Femur (tissue), 1 donor: ENCODE results near the gene HNMT.
A peak's percentile ranks its signal among the peaks of the same experiment; 100 is the strongest.
"Not testable (repeated sequence)": the region's sequence is repeated elsewhere in the genome, so short reads cannot be mapped to it uniquely, and the experiment has no call there.

ENCODE experiments used
- DNase-seq: peaks from one replicate; pipeline ENCODE4 v3.0.0-alpha.2; 2017

Gene HNMT

DNA sequence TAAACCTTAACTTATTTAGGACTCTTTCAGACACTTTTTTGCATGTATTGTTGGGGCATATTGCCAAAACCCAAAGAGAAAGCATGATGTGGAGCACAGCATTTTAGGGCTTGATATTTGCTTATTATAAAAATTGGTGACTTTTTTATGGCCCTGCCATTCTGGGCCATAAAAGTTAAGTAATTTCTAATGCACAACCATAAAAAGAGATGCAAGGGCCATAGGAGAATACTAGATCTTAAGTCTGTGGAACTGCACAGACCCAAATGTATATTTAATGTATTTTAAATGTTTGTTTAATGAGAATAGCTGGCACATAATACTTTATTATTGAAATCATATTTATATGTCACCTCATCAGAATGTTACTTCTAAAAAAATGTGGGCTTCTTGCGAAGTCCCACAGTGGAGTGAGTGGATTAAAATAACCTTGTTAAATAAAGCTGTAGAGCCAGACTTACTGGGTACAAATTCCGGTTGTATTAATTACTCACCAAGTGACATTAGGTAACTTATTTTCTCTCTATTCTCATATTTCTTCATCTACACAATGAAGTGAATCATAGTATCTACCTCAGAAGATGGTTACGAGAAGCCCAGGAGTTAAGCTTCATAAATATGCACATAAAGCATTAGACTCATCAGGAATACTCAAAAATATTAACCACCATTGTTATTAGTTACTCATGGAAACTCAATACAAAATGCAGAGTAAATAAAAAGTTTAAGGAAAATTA, 52.2 kb downstream of the HNMT start:
- no peak for DNase-seq

DNA sequence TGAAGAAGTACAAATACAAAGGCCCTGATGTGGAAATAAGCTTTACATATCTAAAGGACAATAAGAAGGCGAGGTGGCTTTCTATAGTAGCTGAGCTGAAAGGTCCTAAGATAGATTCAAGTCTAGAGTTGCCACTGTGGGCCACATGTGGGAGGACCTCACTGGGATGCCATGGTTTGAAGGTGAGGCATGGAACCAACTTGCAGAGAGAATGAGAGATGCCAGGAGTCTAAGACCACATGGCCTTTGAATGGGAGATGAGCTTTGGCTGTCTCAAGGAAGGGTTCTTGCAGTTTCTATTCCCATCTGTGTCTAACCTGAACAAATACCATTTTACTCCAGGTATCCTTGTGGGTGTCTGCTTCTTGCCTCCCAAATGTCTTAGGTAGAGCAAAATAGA, 53.6 kb downstream of the HNMT start:
- DNase-seq, result no peak

- DNase-seq, result no peak
Measured at GRCh38 chr2:138018866-138019688, 54.8 kb downstream of the HNMT start.

- DNase-seq, result no peak
Measured at GRCh38 chr2:138020432-138020831, 56.2 kb downstream of the HNMT start.

GRCh38 chr2:138021154-138021553, 56.9 kb downstream of the HNMT start:
- no peak for DNase-seq

DNA sequence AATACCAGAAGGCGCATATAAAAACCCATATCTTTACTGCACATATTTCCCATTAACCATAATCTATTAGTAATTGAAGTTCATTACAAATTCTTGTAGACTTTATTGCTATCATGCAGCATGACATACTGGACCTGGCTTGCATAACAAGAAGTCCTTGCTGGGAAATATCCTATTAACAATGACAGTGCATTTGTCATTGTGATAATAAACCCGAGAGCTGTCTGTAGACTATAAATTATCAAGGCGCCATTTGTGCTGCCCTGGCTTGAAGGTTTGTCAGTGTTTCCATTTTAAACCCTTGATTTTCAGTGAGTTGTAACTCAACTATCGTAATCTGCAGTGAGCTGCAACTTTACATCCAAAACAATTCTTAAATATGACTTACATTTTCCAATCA, 59.0 kb downstream of the HNMT start:
- no peak for DNase-seq

DNA sequence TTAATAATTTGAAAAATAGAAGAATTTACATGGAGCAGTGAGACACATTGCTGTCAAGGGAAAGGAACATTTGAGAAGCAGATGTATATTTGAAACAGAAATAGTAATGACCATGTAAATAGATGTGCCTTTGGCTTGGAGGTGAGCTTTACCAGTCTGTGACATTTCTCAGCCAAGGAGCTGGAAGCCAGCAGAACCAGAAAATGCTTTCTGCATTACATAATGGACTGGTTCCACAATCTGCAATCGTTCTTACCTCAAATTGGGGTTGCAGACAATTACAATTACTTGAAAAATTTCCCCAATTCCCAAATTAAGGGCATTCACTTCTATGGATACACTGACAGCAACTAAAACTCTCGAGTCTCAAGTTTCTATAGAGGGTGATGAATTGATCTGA, 59.7 kb downstream of the HNMT start:
- no peak for DNase-seq

- DNase-seq, result no peak
Measured at GRCh38 chr2:138026111-138027020, 62.1 kb downstream of the HNMT start.

DNA sequence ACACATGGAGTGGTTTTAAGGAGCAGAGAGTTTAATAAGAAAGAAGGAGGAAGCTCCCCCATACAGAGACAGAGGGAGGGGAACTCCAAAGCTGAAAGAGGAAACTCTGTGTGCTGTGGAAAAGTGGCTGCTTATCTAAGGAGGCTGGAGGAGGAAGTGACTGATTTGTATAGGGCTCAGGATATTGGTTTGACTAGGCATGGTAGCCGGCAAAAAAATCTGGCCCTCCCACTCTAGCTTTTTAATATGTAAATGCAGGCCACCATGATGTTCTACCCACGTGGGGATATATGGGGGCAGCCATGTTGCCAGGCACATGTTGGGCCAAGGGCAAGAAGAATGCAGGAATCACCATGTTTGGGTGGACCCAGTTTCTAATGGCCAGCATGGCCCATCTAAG, 64.3 kb downstream of the HNMT start:
- peak; percentile 16 for DNase-seq

GRCh38 chr2:138029276-138029675, 65.0 kb downstream of the HNMT start:
- DNase-seq, result peak; percentile 59

GRCh38 chr2:138030459-138030858, 66.2 kb downstream of the HNMT start:
- DNase-seq, result no peak

DNA sequence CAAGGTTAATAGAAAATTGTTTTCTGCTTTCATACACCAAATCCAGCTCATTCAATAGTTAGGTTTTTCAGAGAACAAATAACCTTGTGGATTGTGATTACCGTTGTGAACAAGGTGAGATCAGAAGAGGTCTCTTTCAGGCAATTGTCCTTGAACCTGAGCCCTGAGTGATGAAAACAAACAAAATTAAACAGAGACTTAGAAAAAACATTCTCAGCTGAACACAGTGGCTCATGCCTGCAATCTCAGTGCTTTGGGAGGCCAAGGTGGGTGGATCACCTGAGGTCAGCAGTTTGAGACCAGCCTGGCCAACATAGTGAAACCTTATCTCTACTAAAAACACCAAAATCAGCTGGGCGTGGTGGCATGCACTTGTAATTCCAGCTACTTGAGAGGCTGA, 68.1 kb downstream of the HNMT start:
- DNase-seq, result no peak

DNA sequence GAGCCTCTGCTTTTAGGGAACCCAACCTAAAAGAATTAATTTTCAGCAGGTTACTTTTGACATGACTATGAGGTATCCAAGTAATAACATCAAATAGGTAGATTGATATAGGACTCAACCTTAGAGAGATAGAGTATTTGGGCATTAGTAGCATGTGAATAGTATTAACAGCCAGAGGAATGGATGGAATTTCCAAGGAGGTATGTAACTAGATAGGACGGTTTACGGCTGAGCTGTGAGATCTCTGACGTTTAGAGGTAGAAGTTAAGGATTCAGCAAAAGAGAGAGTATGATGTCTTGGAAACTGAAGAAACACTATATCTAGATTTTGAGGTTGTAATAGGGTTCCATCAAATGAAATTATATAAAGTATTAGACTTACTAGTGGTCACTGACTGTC, 70.3 kb downstream of the HNMT start:
- DNase-seq, result no peak

GRCh38 chr2:138035608-138036217, 71.4 kb downstream of the HNMT start:
- DNase-seq, result no peak

- no peak for DNase-seq
Measured at GRCh38 chr2:138036522-138036921, 72.2 kb downstream of the HNMT start.

- no peak for DNase-seq
Measured at GRCh38 chr2:138037090-138037489, 72.8 kb downstream of the HNMT start.

DNA sequence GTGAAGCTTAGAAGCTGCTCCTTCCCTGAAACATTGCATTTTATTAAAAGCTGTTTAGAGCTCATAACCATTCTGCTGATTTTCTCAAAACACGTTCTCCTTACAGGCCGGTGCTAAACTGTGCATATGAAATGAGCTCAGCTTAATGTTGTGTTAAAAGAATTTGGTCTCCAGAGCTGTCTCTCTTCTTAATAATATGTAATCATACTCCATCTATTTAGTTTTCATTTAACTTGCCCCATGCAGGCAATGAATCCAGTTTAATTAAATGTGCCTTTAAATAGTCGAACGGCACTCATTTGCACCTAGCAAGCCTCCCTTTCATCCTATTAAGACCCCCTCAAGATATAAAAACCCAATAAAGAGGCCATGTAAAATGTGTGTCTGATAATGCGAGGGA, 76.3 kb downstream of the HNMT start:
- no peak for DNase-seq

DNA sequence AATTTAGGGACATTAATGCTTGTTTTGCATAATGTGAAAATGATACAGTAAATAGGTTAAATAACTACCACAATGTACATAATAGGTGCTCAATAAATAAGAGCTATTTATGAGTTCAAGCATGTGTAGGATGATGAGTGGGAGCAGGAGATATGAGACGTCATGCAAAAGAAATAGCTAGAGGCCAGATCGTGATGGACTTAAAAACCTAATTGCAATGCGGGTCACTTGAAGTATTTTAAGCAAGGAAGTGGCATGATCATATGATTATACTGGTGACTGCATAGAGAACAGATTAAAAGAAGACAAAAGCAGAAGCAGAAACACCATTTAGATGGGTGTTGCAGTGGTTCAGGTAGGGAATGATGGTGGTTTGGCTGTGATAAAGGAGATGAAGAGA, 78.0 kb downstream of the HNMT start:
- no peak for DNase-seq

GRCh38 chr2:138043588-138043987, 79.3 kb downstream of the HNMT start:
- not testable (repeated sequence) for DNase-seq

DNA sequence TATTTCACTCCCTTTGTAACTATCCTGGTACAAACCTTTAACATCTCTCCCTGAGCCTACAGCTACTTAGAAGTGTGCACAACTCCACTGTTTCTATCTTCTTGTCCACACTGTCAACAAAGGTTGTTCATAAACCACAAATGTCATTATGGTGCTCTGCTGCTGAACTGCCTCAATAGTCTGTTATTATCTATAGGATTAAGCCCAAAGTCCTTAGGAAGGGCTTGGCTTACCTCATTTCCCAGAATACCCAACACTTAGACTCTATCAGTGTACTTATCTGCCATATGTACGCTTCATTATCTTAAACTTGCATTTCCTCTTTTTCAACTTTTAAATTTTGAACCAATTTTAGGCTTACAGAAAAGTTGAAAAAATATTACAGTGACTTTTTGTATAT, 94.2 kb downstream of the HNMT start:
- no peak for DNase-seq

DNA sequence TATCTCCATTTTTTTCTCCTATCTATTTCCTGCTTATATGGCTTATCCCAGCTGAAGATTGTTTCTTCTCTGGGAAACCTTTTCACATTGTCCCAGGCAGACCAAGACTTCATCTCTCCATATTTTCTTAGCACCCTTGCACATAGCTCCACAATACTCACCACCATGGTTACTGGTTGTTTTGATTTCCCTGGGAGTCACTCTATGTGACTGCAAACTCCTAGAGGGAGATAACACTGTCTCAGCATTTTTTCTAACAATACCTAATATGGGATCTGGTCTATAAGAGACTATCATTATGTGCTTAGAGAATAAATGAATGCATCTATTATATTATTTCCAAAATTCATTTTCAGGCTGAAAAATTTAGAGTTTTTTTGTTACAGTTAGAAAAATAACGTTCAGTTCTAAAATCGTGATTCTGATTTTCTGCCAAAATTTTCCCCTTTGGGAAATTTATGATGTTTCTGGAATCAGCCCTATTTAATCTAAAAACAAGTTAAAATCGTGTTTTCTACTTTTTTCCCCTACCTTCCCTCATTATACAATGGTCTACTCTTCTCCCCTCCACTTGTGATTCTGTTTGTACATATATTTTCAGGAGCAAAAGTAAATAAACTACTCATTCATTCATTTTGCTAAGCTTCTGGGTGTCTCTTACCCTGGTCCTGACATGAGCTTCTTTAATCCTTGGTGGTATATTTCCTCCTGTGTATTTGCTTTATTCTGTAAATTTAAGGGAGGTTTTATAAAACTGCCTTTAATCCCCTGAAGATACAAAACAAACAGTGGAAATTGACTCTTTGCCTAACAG, 95.4 kb downstream of the HNMT start:
- DNase-seq, result no peak

DNA sequence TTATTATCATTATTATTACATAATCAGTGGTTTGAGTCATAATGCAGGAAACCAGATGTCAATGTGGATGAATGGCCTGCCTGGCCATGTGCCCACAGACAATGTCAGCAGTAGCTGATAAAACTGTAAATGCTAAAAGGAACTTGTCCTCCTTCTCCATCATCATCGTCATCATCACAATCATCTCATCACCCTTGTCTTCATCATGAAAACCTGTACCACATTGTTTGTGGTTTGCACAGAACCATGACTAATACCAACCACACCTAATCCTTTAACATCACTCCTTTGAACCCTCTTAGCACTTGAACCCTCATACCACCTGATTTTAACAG, 96.0 kb downstream of the HNMT start:
- peak; percentile 36 for DNase-seq
